WERI-Rb-1 (cell line): Measurements from ENCODE around the gene PDE4B.

Experiments
- DNase-seq: peaks from one replicate; pipeline ENCODE4 v3.0.0-alpha.2; 2020
- H3K27ac ChIP-seq: fragments of 250-450 bp; sonication (Bioruptor Pico); 2 replicates; pipeline ENCODE4 v1.5.1; 2020; ENCODE audit warnings: mild to moderate bottlenecking, moderate library complexity
- H3K27me3 ChIP-seq: fragments of 250-450 bp; sonication (Bioruptor Pico); 2 replicates; pipeline ENCODE4 v1.5.1; 2021; ENCODE audit warnings: mild to moderate bottlenecking, low read depth, moderate library complexity; ENCODE audit not compliant: insufficient read depth, severe bottlenecking
- H3K36me3 ChIP-seq: fragments of 250-450 bp; sonication (Bioruptor Pico); 2 replicates; pipeline ENCODE4 v1.5.1; 2020; ENCODE audit warnings: mild to moderate bottlenecking, moderate library complexity
- H3K4me3 ChIP-seq: 2 replicates; pipeline ENCODE4 v1.5.1; 2011; ENCODE audit warnings: low read depth, mild to moderate bottlenecking, control low read depth, low read length
- H3K9me3 ChIP-seq: fragments of 250-450 bp; sonication (Bioruptor Pico); 2 replicates; pipeline ENCODE4 v1.5.1; 2021; ENCODE audit warnings: mild to moderate bottlenecking, moderate library complexity; ENCODE audit not compliant: severe bottlenecking
- TF ChIP-seq, protein P1 (sequence below): IDR thresholded peaks from 2 replicates; pipeline ENCODE4 v1.5.1; 2011; ENCODE audit warnings: low read depth, mild to moderate bottlenecking, control low read depth, inconsistent platforms, low read length

PDE4B gene

DNA sequence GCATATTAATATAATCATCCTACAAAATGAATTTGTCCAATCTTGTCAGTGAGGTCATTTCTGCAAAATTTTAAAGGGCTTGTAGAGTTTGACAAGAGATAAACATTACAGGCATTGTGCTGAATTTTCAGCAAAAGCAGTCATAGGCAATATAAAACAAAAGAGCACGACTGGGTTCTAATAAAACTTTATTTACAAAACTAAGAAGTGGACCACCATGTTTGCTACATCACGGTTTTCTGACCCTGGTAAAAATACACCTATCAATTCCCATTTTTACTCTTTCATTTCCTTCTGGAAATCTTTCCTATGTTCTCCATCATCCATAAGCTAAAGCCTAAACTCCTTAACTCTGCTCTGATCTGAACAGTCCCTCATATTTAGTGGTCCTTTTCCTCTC, 511.4 kb downstream of the PDE4B start:
- H3K36me3 ChIP-seq: no peaks in the 10 kb centered on the region
- H3K9me3 ChIP-seq: no peaks in the 10 kb centered on the region
- no peak overlapping the region for H3K4me3 ChIP-seq
- H3K27me3 ChIP-seq: no peaks in the 10 kb centered on the region
- TF ChIP-seq, protein P1, sequence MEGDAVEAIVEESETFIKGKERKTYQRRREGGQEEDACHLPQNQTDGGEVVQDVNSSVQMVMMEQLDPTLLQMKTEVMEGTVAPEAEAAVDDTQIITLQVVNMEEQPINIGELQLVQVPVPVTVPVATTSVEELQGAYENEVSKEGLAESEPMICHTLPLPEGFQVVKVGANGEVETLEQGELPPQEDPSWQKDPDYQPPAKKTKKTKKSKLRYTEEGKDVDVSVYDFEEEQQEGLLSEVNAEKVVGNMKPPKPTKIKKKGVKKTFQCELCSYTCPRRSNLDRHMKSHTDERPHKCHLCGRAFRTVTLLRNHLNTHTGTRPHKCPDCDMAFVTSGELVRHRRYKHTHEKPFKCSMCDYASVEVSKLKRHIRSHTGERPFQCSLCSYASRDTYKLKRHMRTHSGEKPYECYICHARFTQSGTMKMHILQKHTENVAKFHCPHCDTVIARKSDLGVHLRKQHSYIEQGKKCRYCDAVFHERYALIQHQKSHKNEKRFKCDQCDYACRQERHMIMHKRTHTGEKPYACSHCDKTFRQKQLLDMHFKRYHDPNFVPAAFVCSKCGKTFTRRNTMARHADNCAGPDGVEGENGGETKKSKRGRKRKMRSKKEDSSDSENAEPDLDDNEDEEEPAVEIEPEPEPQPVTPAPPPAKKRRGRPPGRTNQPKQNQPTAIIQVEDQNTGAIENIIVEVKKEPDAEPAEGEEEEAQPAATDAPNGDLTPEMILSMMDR: no peak
- DNase-seq: no peak
- no peak overlapping the region for H3K27ac ChIP-seq

DNA sequence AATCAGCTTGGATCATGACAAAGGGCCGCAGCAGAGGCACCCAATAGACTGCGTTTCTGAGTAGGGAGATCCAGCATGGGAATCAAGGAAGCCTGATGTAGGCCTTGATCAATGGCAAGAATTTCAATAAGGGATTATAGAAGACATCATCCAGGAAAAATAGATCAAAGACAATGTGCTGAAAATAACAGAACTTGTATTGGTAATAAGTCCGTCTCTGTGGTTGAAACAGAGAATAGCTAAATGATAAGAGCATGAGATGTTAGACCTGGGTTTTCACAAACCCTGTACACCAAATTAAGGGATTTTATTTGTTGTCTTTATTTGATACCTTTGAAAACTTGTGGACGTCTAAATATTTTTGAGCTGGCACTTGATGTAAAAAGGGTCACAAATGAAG, 513.2 kb downstream of the PDE4B start:
- Histone ChIP-seq H3K4me3 (no peak overlapping the region), H3K27ac (no peak overlapping the region), H3K36me3 (no peaks in the 10 kb centered on the region), H3K9me3 (no peaks in the 10 kb centered on the region), H3K27me3 (no peaks in the 10 kb centered on the region)
- TF ChIP-seq, protein P1: no peak
- no peak for DNase-seq

DNA sequence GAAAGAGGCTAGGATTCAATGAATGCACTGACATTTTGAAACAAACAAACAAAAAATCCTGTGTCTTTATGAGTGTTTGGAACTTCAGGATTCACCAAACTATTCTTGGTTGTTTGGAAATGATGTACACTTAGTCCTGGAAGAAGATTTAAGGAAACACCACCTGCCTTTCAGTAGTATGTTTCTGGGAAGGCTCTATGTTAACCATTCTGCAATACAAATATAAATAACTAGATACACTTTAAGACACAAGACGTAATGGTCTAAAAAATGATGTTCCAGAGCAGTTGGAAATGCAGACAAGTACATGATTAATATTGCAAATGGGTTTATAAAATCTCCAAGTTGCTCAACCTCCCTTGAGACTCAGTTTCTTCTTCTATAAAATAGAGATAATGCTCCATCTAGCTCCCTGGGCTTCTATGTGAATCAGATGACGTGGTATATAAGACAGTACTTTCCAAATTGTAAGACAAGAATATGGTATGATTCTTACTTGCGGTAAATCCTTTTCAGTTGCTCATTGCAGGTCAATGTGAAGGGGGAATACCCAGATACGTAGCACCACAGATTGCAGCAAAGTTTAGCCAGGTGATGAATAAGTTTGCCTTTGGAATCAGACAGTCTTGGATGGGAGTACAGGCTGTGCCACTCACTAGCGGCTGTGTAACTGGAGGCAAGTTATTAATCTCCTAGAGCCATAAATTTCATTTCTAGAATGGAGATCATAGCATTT, 516.5 kb downstream of the PDE4B start:
- Histone ChIP-seq H3K9me3 (peaks cover 11% of the 10 kb centered on the region), H3K4me3 (no peak overlapping the region), H3K27ac (no peak overlapping the region), H3K27me3 (no peaks in the 10 kb centered on the region), H3K36me3 (no peaks in the 10 kb centered on the region)
- TF ChIP-seq, protein P1: no peak
- no peak for DNase-seq

DNA sequence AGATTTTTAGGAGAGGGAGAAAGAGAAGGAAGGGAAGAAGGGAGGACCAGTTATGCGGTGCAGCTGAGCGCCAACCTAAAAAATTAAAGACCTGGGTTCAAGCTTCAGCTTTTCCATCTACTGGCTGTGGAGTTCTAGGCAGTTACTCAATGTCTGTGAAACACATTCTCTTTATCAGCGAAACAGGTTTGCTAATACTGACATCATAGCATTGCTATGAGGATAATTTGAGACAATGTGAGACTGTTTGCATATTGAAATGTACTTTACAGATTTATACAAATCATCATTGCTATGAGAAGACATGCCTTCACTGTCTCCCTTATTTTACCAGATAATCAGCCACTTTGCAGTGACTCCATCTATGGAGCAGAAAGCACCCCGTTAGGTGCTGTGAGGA, 518.4 kb downstream of the PDE4B start:
- Histone ChIP-seq H3K27me3 (no peaks in the 10 kb centered on the region), H3K4me3 (no peak overlapping the region), H3K36me3 (no peaks in the 10 kb centered on the region), H3K9me3 (peaks cover 11% of the 10 kb centered on the region), H3K27ac (no peak overlapping the region)
- TF ChIP-seq, protein P1: no peak
- no peak for DNase-seq

DNA sequence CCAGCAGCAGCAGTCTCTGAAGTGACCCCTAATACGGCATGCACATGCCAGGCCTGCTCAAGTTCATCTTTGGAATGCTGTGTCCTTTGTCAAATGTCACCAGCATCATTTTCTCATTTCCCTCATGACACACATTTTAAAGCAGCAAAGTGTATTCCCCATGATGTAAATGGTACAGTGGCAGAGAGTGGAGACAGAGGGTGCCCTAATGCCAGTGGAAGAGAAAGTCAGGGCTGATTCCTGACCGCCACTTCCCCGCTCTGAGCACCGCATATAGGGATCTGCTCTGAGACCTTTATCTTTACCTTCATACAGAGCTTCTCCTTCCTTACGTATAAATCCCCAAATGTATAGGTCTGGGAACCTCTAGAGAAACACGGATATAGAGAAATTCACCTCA, 518.9 kb downstream of the PDE4B start:
- Histone ChIP-seq H3K36me3 (no peaks in the 10 kb centered on the region), H3K4me3 (no peak overlapping the region), H3K27ac (no peak overlapping the region), H3K27me3 (no peaks in the 10 kb centered on the region), H3K9me3 (peaks cover 11% of the 10 kb centered on the region)
- TF ChIP-seq, protein P1: no peak
- no peak for DNase-seq
